GM18519 (cell line): ENCODE measurements around the gene SERPINA3.
"Not testable (repeated sequence)": the region's sequence is repeated elsewhere in the genome, so short reads cannot be mapped to it uniquely, and the experiment has no call there.

Source experiments
- ATAC-seq: cut with Tn5 transposase; IDR thresholded peaks from one replicate; pipeline ENCODE4 v1.9.1; 2021; ENCODE audit warnings: mild to moderate bottlenecking, moderate library complexity; ENCODE audit not compliant: unreplicated experiment, low FRiP score

Gene SERPINA3

GRCh38 chr14:94583557-94583956, 28.6 kb upstream of the SERPINA3 start:
- no peak for ATAC-seq

DNA sequence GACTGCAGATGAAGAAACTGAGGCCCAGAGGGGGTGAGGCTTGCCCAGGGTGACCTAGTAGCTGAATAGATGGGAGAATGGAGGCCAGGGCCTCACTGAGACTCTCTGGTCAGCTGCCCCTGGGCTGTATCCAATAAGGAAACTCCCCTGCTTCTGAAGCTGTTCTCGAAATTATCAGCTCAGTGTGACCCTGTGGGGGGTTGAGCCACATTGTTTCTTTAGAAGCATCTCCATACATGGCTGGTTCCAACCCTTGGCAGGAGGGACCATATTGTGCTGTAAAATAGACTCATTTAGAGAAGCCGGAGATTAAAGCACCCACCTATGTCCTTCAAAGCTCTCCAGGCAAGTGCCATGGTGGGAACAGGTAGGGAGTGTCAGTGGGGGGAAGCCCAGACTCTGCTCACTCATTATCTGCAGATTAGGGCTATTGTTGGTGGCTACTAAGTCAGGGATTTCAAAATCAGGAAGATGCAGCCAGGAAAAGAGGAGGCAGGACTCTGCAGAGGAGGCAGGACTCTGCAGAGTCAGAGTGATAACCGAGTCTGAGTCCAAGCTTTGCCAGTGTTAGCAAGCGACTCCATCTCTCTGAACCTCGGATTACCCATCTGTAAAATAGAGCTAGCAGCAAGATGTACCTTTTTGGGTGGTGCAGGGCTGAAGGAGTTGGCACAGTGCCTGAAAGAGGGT, 27.5 kb upstream of the SERPINA3 start:
- no peak for ATAC-seq

- no peak for ATAC-seq
Measured at GRCh38 chr14:94586635-94587034, 25.6 kb upstream of the SERPINA3 start.

DNA sequence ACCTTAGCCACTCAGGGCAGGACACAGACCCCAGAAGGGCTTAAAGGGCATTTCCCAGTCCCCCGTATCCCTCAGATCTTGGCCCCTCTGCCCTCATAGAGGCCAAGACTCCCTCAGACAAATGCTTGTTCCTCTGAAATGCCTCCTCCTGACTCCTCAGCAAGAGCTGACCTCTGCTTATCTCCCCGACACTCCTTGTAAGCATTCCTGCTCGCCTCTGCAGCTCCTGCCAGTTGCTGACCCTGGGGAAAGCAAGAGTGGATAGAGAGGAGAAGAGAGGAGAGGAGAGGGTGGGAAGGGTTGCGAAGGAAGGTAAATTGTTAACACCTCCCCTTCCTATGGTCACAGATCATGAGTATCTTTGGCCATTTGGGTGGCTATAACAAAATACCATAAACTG, 23.9 kb upstream of the SERPINA3 start:
- ATAC-seq, result no peak

- ATAC-seq, result no peak
Measured at GRCh38 chr14:94591073-94591472, 21.1 kb upstream of the SERPINA3 start.

DNA sequence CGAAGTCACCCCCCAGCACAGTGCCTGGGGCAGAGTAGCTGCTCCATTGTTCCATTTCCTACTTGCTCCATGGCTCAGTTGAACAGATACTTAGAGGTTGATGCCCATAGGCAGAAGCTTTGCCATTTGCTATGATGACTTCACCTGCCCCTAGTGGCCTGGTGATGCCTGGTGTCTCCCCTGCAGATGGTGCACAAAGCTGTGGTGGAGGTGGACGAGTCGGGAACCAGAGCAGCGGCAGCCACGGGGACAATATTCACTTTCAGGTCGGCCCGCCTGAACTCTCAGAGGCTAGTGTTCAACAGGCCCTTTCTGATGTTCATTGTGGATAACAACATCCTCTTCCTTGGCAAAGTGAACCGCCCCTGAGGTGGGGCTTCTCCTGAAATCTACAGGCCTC, 20.3 kb upstream of the SERPINA3 start:
- no peak for ATAC-seq

- ATAC-seq, result no peak
Measured at GRCh38 chr14:94592457-94592856, 19.7 kb upstream of the SERPINA3 start.

- no peak for ATAC-seq
Measured at GRCh38 chr14:94593376-94593748, 18.8 kb upstream of the SERPINA3 start.

DNA sequence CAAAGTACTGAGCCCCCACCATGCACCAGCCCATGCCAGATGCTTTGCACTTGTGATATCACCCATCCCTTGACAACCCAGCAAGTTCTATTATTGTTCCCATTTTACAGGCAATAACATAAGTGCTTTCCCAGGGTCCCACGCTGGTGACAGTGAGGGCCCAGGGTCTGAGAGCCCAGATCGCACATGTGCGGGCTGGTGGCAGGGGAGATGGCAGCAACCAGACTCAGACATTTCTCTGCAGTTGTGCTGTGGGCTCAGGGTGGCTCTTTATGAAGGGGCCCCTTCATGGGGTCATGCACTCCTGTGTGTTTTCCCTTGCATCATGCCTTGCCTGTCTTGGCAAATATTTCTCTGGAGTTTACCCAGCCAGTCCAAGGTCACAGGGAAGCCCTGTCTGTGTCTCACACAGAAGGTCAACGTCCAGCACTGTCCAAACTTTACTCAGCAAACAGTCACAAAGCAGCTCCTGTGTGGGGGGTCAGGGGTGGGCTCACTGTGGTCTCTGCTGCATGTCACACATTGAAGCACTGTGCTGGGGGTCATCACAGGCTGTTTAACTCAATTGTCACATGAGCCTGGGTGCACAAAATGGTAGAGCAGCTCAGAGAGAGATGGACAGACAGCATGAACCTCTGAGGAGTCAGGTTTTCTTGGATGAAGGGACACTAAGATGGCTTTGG, 18.3 kb upstream of the SERPINA3 start:
- ATAC-seq, result no peak

DNA sequence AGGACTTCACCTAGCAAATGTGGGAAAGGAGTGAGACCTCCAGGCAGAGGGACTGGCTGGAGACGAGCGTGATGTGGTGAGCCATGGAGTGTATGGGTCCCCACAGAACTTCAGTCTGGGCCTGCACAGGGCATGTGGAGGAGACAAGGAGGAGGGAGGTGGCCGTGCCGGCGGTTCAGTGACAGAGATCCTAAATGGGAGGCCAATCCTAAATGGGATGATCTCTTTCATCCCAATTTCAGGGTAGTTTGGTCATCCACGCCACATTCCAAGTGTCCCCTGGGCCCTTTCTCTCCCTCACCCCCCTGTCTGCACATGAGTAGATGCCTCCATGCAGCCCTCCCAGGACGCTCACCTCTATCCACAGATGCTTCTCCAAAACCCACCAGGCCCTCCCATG, 17.8 kb upstream of the SERPINA3 start:
- ATAC-seq, result no peak

DNA sequence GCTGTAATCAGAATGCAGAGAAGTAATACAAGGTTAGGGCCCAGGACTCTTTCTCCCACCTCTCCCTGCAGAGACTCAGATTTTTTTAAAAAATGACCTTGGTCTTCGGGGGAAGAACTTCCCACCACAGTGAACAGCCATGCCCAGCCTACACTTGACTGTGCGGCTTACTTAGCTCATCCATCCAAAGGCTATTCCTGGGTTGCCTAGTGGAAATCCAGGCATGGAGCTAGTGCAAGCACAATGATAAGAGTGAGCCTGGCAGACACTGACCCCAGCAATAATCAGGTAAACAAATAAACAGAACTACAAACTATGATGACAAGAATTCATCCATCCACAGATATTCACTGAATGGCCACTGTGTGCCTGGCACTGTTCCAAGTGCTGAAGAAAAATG, 16.3 kb upstream of the SERPINA3 start:
- no peak for ATAC-seq

- ATAC-seq, result no peak
Measured at GRCh38 chr14:94596361-94596760, 15.8 kb upstream of the SERPINA3 start.

- ATAC-seq, result no peak
Measured at GRCh38 chr14:94597788-94598187, 14.4 kb upstream of the SERPINA3 start.

- no peak for ATAC-seq
Measured at GRCh38 chr14:94598506-94598815, 13.7 kb upstream of the SERPINA3 start.

- no peak for ATAC-seq
Measured at GRCh38 chr14:94598816-94599655, 13.2 kb upstream of the SERPINA3 start.

- ATAC-seq, result no peak
Measured at GRCh38 chr14:94599656-94600004, 12.6 kb upstream of the SERPINA3 start.

DNA sequence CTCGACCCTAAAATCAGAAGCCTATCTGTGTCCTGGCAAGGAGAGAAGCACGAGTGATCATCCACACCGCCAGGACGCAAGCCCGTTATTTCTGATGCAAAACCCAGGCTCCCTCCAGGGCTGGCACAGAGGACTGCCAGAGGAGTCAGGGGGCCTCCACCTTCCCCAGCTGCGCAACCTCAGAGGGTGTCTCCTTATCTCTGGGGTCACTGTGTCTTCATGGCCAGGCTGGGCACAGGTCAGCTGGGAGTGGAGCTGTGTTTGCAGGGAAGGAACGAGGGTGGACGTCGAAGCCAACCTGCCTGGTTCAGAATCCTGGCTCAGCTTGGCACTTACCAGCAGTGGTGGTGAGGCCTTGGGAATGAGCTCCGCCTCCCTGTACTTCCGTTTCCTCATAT, 12.0 kb upstream of the SERPINA3 start:
- ATAC-seq, result no peak

- no peak for ATAC-seq
Measured at GRCh38 chr14:94601884-94602391, 10.3 kb upstream of the SERPINA3 start.

DNA sequence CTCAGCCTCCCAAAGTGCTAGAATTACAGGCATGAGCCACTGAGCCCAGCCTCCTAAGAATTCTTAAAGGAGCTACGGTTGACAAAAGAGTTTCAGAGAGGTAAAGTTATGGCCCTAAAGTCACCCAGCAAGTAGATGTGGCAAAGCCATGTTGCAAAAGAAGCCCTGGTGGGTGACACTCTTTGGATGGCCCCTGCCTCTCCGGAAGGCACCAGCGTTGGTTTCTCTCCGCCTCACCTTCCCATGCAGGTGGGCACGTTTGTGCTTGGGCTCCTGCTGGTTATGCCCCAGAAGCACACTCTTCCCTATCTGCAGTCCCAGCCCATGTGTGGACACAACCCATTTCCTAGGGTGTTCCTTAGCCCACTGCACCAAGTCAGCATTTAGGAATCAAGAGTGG, 9.5 kb upstream of the SERPINA3 start:
- ATAC-seq, result no peak

GRCh38 chr14:94605361-94605760, 6.8 kb upstream of the SERPINA3 start:
- no peak for ATAC-seq

GRCh38 chr14:94608966-94609365, 3.2 kb upstream of the SERPINA3 start:
- not testable (repeated sequence) for ATAC-seq

DNA sequence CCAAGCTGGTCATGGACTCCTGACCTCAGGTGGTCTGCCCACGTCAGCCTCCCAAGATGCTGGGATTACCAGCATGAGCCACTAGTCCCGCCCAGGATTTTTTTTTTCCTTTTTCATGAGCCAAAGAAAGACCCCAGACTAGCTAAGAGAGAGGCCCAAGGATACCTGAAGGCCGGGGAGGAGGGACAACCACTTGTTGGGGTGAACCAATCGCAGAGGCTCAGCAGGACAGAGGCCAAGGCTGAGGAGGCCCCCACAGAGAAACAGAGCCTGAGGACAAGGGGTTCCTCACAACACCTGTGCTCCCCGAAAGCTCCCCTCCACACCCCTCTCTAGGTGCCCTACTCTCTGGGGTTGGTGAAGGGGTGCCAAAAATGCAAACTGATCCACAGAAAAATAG, 1.0 kb upstream of the SERPINA3 start:
- no peak for ATAC-seq
